Tibial nerve (tissue), 4 donors: ENCODE measurements around the gene TBC1D3K. TPM values are rescaled to one million over a fixed set of nuclear protein-coding genes. Genes with fewer than 3 reads are reported as not detected.
"Not testable (repeated sequence)": the region's sequence is repeated elsewhere in the genome, so short reads cannot be mapped to it uniquely, and the experiment has no call there.

Experiments
- DNase-seq, 2 donors: peaks; one replicate each; pipeline ENCODE4 v3.0.0-alpha.2; 2019; ENCODE audit warnings: low spot score in 2 of 2
- H3K27ac ChIP-seq, 4 donors: fragments of 200-600 bp; sonication (generic) in 3 of 4; one replicate each; pipeline ENCODE4 v1.5.1; 2017 to 2019; ENCODE audit warnings: mild to moderate bottlenecking in 1 of 4
- H3K27me3 ChIP-seq, 2 donors: fragments of 200-600 bp; sonication (generic) in 1 of 2; one replicate each; pipeline versions ENCODE4 v1.5.1 to v1.6.0; 2017 to 2019
- H3K36me3 ChIP-seq, 3 donors: fragments of 200-600 bp; sonication (generic); one replicate each; pipeline ENCODE4 v1.5.1; 2018 to 2019
- H3K4me1 ChIP-seq, 4 donors: fragments of 200-600 bp; sonication (generic) in 3 of 4; one replicate each; pipeline ENCODE4 v1.5.1; 2017 to 2019
- H3K4me3 ChIP-seq, 4 donors: fragments of 200-600 bp; sonication (generic) in 3 of 4; one replicate each; pipeline ENCODE4 v1.5.1; 2017 to 2019; ENCODE audit warnings: mild to moderate bottlenecking in 1 of 4, moderate library complexity in 1 of 4
- H3K9me3 ChIP-seq, 4 donors: fragments of 200-600 bp; sonication (generic) in 3 of 4; one replicate each; pipeline ENCODE4 v1.5.1; 2017 to 2019
- CTCF ChIP-seq, 5 experiments: fragments of 200-600 bp in 3 of 5; fragments of 450-650 bp in 2 of 5; sonication (generic) in 3 of 5; IDR thresholded peaks; one replicate each; pipeline ENCODE4 v1.5.1; 2016 to 2019; ENCODE audit warnings: antibody characterized with exemption in 5 of 5, mild to moderate bottlenecking in 3 of 5, moderate library complexity in 2 of 5
- EP300 ChIP-seq, 2 donors: sonication (generic); formaldehyde crosslinking; IDR thresholded peaks; one replicate each; pipeline ENCODE4 v1.6.1; 2017; ENCODE audit warnings: antibody characterized with exemption in 2 of 2, mild to moderate bottlenecking in 1 of 2
- POLR2A ChIP-seq, 2 donors: fragments of 450-650 bp; IDR thresholded peaks; one replicate each; pipeline ENCODE4 v1.6.1; 2017; ENCODE audit warnings: antibody characterized with exemption in 2 of 2, mild to moderate bottlenecking in 2 of 2, moderate library complexity in 2 of 2
- WGBS, 2 donors: methylation state at CpG; one replicate each; pipeline ENCODE4 v1.1.5; 2018; 5-methylcytosine and 5-hydroxymethylcytosine counted together
- small RNA-seq: library from RNA; depleted of rRNA; stranded (forward); fragments of <200 nt; gene quantifications from one replicate; pipeline ENCODE3, GENCODE V24; 2016
- total RNA-seq, 4 donors: library from RNA; depleted of rRNA; stranded (reverse); fragments of >200 nt; gene quantifications; one replicate each; pipeline ENCODE4 v1.1.0, GENCODE V29; 2016

TBC1D3K gene
- total RNA-seq = not detected

DNA sequence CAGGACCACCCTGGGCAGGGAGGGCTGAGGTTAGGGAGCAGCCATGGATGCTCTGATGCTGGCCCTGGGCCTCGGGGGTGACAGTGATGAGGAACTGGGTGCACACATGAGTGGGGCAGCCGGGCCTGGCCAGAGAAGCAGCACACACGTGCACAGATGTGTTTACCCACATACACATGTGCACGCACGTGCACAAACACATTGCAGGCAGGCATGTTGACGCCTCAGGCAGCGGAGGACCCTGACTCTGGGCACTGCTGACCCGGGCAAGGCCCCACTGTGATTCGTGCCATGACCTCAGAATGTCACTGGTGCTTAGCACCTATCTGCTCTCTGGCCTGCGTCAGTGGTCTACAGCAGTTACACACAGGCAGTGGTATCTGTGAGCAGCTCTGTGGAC lies at the start of gene TBC1D3K:
Gene TBC1D3K (plus strand): TSS at position 301 of the 400 bp plus-strand sequence. CDS start 1,585 bp downstream, outside the sequence.
- not testable (repeated sequence) for H3K4me3 ChIP-seq, H3K27ac ChIP-seq, DNase-seq, H3K36me3 ChIP-seq, H3K4me1 ChIP-seq, H3K9me3 ChIP-seq, H3K27me3 ChIP-seq
- WGBS, 2 donors = no CpG with 5 or more reads among the region's 10 CpGs

DNA sequence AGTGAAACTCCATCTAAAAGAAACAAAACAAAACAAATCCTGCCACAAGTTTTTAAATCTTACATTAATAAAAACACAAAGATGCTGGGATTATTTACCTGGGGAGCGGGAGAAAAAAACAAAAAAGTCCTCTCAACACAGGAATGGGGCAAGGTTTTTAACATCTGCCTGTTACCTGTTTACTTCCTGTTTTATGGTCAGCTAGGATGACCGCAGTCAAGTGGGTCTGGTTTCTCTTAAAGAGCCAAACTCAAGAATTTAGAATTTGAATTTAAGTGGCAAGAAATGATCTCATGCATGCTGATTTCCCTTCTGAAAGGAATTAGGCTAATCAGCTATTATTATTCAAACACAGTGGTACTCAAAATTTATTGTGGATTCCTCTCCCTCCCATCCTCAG lies 39.7 kb upstream of the TBC1D3K start:
- Histone ChIP-seq H3K36me3 (no peaks in the 10 kb centered on the region), H3K4me1 (no peaks in the 10 kb centered on the region)
- 52 to 54% methylated on average over 2 of the region's 2 CpGs for WGBS, 2 donors

GRCh38 chr17:37885136-37885535 lies 39.1 kb upstream of the TBC1D3K start:
- 78 to 86% methylated on average over 5 of the region's 5 CpGs for WGBS, 2 donors
- H3K4me3 ChIP-seq = no peak overlapping the region
- H3K36me3 ChIP-seq = no peaks in the 10 kb centered on the region
- H3K9me3 ChIP-seq = no peaks in the 10 kb centered on the region
- no peak for TF ChIP-seq CTCF (IDR thresholded peaks at IDR 0.05)
- no peak for TF ChIP-seq EP300 (IDR thresholded peaks at IDR 0.05)
- no peak for TF ChIP-seq POLR2A (IDR thresholded peaks at IDR 0.05)
- no peaks in the 10 kb centered on the region for H3K4me1 ChIP-seq
- H3K27me3 ChIP-seq = no peaks in the 10 kb centered on the region
- no peak overlapping the region for H3K27ac ChIP-seq
- DNase-seq = no peak

More for the DNA sequence above, 39.7 kb upstream of the TBC1D3K start:
- Histone ChIP-seq H3K27ac (no peak overlapping the region), H3K9me3 (no peaks in the 10 kb centered on the region), H3K27me3 (no peaks in the 10 kb centered on the region), H3K4me3 (no peak overlapping the region)
- no peak for TF ChIP-seq POLR2A (IDR thresholded peaks at IDR 0.05)
- TF ChIP-seq CTCF (IDR thresholded peaks at IDR 0.05) = no peak
- no peak for TF ChIP-seq EP300 (IDR thresholded peaks at IDR 0.05)
- DNase-seq = no peak

DNA sequence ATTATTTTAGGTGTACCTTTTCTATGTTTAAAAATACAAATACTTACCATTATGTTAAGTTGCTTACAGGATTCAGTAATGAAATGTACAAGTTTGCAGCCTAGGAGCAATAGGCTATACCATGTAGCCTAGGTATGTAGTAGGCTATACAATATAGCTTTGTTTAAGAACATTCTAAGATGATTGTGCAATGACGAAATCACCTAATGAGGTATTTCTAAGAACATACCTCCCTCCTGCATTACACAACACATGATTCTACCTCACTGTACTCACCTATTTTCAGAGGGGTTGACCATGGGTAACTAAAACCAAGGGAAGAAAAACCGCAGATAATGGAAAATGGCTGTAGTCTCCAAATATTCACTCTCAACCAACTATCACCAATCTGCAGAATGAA lies 35.3 kb upstream of the TBC1D3K start:
- Histone ChIP-seq H3K4me1 (no peaks in the 10 kb centered on the region), H3K27ac (no peak overlapping the region), H3K9me3 (no peaks in the 10 kb centered on the region), H3K27me3 (no peaks in the 10 kb centered on the region), H3K36me3 (no peaks in the 10 kb centered on the region), H3K4me3 (no peak overlapping the region)
- WGBS, 2 donors = 84% methylated on average over 2 of the region's 2 CpGs
- TF ChIP-seq POLR2A (IDR thresholded peaks at IDR 0.05) = no peak
- DNase-seq = no peak

- DNase-seq, H3K27ac ChIP-seq, H3K36me3 ChIP-seq, H3K4me1 ChIP-seq, H3K9me3 ChIP-seq, H3K4me3 ChIP-seq, H3K27me3 ChIP-seq: not testable (repeated sequence)
Observed at GRCh38 chr17:37896961-37897360, 27.3 kb upstream of the TBC1D3K start.

Small RNA genes within 50 kb of the gene (small RNA-seq; reads per million reads assigned to genes)
- gene RF00001 (not detected), gene RNU6-489P (not detected)

Other genes starting within 250 kb of the TBC1D3K start
- not detected for gene HNF1B, start 179.4 kb upstream of the TBC1D3K start, total RNA-seq
- gene TBC1D3L, start 64.6 kb downstream of the TBC1D3K start, total RNA-seq = 10 to 100 TPM; 12.0 to 21.6 (median 15.6) TPM
- not detected for gene TBC1D3D, start 79.6 kb downstream of the TBC1D3K start, total RNA-seq
- gene TBC1D3C, start 144.2 kb downstream of the TBC1D3K start, total RNA-seq = not detected
- gene TBC1D3E, start 203.5 kb downstream of the TBC1D3K start, total RNA-seq = not detected